ENCODE measurements around the gene JARID2.

Gene JARID2

DNA sequence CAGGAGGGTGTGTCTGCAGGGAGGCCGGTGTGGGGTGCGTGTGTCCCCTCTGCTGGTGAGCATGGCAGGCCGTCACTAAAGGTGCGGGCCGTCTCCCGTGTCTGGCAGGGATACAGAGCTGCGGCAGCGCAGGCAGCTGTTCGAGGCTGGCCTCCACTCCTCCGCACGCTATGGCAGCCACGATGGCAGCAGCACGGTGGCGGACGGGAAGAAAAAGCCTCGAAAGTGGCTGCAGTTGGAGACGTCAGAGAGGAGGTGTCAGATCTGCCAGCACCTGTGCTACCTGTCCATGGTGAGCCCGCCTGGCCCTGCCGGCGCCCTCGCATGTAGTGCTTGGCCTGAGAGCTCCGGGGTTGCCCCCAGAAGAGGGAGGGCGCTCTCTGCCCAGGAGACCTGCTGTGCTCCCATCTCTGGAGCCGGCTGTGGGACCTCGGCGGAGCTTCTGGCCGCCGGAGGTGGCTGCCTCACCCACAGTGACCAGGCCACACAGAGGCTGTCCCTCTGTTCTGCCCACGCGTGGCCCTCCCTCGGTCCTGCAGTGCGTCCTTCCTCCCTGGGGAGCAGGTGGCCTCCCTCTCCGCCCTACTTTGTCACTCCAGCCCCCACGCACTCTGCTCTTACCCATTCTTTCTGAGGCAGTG, 267.4 kb downstream of the JARID2 start:
- Histone ChIP-seq H3K4me1 (ENCODE audit: control insufficient read depth, insufficient read depth, low read length) (no peaks in the 10 kb centered on the region), H3K27ac (ENCODE audit: extremely low read depth, low read depth, low read length) (no peak overlapping the region), H3K4me3 (ENCODE audit: low read depth, low read length) (no peak overlapping the region), H3K36me3 (ENCODE audit: control insufficient read depth in 2 of 2, insufficient read depth in 1 of 2, low read length in 2 of 2) (peaks cover under 1 to 92% of the 10 kb centered on the region in 2 experiments), H3K9me3 (ENCODE audit: control insufficient read depth, insufficient read depth, low read depth, low read length) (no peaks in the 10 kb centered on the region)
- ChIA-PET POLR2A (no interaction called here), CTCF (interaction anchor here (0.8 to 1.6 kb wide), 2 partner anchors 18 to 36 kb away, joined by 3 to 4 read pairs; no protein-coding TSS in a partner anchor)
- TF ChIP-seq KLF9 (tag by site-specific recombination; IDR thresholded peaks at IDR 0.05; ENCODE audit: low read depth) (no peak), ZNF350 (tag by site-specific recombination; IDR thresholded peaks at IDR 0.05) (no peak), EGR2 (tag by site-specific recombination; IDR thresholded peaks at IDR 0.05; ENCODE audit: low read depth) (peak; percentile 85), ZNF658 (tag by site-specific recombination; IDR thresholded peaks at IDR 0.05) (no peak), ZFHX2 (tag by site-specific recombination; conservative IDR thresholded peaks at IDR 0.05) (peak; percentile 62), ZNF423 (tag by site-specific recombination; IDR thresholded peaks at IDR 0.05) (no peak)
- TF ChIP-seq, protein P1, sequence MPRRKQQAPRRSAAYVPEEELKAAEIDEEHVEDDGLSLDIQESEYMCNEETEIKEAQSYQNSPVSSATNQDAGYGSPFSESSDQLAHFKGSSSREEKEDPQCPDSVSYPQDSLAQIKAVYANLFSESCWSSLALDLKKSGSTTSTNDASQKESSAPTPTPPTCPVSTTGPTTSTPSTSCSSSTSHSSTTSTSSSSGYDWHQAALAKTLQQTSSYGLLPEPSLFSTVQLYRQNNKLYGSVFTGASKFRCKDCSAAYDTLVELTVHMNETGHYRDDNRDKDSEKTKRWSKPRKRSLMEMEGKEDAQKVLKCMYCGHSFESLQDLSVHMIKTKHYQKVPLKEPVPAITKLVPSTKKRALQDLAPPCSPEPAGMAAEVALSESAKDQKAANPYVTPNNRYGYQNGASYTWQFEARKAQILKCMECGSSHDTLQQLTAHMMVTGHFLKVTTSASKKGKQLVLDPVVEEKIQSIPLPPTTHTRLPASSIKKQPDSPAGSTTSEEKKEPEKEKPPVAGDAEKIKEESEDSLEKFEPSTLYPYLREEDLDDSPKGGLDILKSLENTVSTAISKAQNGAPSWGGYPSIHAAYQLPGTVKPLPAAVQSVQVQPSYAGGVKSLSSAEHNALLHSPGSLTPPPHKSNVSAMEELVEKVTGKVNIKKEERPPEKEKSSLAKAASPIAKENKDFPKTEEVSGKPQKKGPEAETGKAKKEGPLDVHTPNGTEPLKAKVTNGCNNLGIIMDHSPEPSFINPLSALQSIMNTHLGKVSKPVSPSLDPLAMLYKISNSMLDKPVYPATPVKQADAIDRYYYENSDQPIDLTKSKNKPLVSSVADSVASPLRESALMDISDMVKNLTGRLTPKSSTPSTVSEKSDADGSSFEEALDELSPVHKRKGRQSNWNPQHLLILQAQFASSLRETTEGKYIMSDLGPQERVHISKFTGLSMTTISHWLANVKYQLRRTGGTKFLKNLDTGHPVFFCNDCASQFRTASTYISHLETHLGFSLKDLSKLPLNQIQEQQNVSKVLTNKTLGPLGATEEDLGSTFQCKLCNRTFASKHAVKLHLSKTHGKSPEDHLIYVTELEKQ (tag by site-specific recombination; IDR thresholded peaks at IDR 0.05; ENCODE audit: borderline replicate concordance) = no peak

DNA sequence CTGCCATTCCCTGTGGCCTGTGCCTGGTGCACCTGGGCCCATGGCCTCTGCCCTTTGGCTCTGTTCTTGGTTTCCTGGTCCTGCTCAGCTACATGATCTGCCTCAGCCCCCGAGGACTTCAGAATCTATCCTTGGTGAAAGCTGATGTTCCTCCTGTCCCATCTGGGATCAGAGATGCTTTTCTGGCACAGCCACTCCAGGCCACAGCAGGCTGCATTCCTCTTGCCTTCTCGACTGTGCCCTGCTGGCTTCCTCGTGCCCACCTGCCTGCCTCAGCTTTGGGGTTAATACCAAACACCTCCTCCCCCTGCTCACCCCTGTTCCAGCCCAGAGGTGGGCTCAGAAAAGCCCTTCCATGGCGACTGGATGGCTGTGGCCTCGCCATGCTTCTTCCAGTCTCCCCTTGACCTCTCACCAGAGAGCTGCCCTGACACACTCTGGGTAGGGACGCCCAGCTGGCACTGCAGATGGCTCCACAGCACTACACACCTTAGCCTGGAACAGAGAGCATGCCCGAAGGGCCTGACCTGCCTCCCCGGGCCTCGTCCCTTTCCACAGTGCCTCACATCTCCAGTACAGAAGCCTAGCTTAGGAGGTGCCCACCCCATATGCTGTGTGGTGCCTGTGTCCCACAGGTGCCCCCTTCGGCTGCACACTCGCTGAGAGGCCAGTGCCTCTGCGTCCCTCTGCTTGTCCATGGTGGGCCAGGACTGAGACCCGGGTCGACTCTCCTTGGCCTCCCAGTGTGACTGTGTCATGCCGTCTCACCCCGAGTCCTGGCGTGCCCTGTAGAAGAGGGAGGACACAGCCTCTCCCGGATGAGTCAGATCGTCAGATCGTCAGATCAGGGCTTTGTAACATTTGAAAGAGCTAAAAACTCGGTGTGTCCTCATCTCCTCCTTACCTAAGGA, 268.2 kb downstream of the JARID2 start:
- no peaks in the 10 kb centered on the region for H3K4me1 ChIP-seq (ENCODE audit: control insufficient read depth, insufficient read depth, low read length)
- CTCF ChIA-PET = interaction anchor here (0.6 to 1.6 kb wide), 3 partner anchors 9 to 35 kb away, joined by 3 to 8 read pairs (median 6); no protein-coding TSS in a partner anchor
- POLR2A ChIA-PET = interaction anchor here (0.6 kb wide), 1 partner anchor 9 kb away, joined by 4 read pairs; no protein-coding TSS in a partner anchor
- no peak overlapping the region for H3K4me3 ChIP-seq (ENCODE audit: low read depth, low read length)
- TF ChIP-seq HOXD13 (CRISPR knock-in tag; IDR thresholded peaks at IDR 0.05; ENCODE audit: borderline replicate concordance) (no peak), SETDB1 (IDR thresholded peaks at IDR 0.05; ENCODE audit: insufficient read length, low read length) (no peak), ZNF514 (tag by site-specific recombination; IDR thresholded peaks at IDR 0.05) (no peak), GLI2 (tag by site-specific recombination; IDR thresholded peaks at IDR 0.05; ENCODE audit: borderline replicate concordance, low read depth) (no peak)
- peaks cover 5 to 90% of the 10 kb centered on the region in 2 experiments for H3K36me3 ChIP-seq (ENCODE audit: control insufficient read depth in 2 of 2, insufficient read depth in 1 of 2, low read length in 2 of 2)
- no peak overlapping the region for H3K27ac ChIP-seq (ENCODE audit: extremely low read depth, low read depth, low read length)
- H3K9me3 ChIP-seq (ENCODE audit: control insufficient read depth, insufficient read depth, low read depth, low read length) = no peaks in the 10 kb centered on the region

DNA sequence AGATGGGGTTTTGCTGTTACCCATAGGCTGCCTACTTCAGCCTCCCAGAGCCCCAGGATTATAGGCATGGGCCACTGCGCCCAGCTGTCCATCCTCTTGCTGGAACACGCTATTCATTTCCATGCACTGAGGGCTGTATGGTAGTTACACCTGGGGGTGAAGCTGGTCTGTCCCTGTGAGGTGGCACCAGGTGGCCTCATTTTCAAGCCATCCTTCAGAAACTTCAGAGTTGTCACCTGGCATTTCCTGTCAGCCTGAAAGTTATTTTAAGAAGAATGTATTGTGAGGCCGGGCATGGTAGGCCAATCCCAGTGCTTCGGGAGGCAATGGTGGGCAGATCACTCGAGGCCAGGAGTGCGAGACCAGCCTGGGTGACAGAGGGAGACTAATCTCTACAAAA, 269.4 kb downstream of the JARID2 start:
- Histone ChIP-seq H3K9me3 (ENCODE audit: control insufficient read depth, insufficient read depth, low read depth, low read length) (no peaks in the 10 kb centered on the region), H3K4me3 (ENCODE audit: low read depth, low read length) (no peak overlapping the region), H3K36me3 (ENCODE audit: control insufficient read depth in 2 of 2, insufficient read depth in 1 of 2, low read length in 2 of 2) (peaks cover 5 to 91% of the 10 kb centered on the region in 2 experiments), H3K27ac (ENCODE audit: extremely low read depth, low read depth, low read length) (no peak overlapping the region), H3K4me1 (ENCODE audit: control insufficient read depth, insufficient read depth, low read length) (no peaks in the 10 kb centered on the region)
- ChIA-PET CTCF (interaction anchor here (1.2 kb wide), 2 partner anchors 10 to 108 kb away, joined by 3 to 8 read pairs; no protein-coding TSS in a partner anchor), POLR2A (no interaction called here)
- TF ChIP-seq ZNF530 (tag by site-specific recombination; IDR thresholded peaks at IDR 0.05; ENCODE audit: low read depth) = no peak
- TF ChIP-seq ZNF629 (tag by site-specific recombination; IDR thresholded peaks at IDR 0.05) = no peak
- TF ChIP-seq, protein P2, sequence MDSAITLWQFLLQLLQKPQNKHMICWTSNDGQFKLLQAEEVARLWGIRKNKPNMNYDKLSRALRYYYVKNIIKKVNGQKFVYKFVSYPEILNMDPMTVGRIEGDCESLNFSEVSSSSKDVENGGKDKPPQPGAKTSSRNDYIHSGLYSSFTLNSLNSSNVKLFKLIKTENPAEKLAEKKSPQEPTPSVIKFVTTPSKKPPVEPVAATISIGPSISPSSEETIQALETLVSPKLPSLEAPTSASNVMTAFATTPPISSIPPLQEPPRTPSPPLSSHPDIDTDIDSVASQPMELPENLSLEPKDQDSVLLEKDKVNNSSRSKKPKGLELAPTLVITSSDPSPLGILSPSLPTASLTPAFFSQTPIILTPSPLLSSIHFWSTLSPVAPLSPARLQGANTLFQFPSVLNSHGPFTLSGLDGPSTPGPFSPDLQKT (IDR thresholded peaks at IDR 0.05; ENCODE audit: borderline replicate concordance, low read depth, low read length) = no peak
- TF ChIP-seq ZFHX2 (tag by site-specific recombination; conservative IDR thresholded peaks at IDR 0.05) = no peak
- no peak for TF ChIP-seq MZF1 (tag by site-specific recombination; IDR thresholded peaks at IDR 0.05; ENCODE audit: borderline replicate concordance)
- TF ChIP-seq EGR2 (tag by site-specific recombination; IDR thresholded peaks at IDR 0.05; ENCODE audit: low read depth) = no peak
- TF ChIP-seq ZNF2 (tag by site-specific recombination; IDR thresholded peaks at IDR 0.05) = no peak
